Uterus (tissue), 4 donors: ENCODE data around the gene PITPNB. TPM values are rescaled to one million over a fixed set of nuclear protein-coding genes. Genes with fewer than 3 reads are reported as not detected.

Source experiments
- DNase-seq, 2 donors: peaks; one replicate each; pipeline ENCODE4 v3.0.0-alpha.2; 2019 to 2020
- H3K27ac ChIP-seq, 2 donors: fragments of 200-600 bp; sonication (generic); 1 replicate in 1 of 2; 2 replicates in 1 of 2; pipeline ENCODE4 v1.5.1; 2016 to 2018
- H3K27me3 ChIP-seq, 2 donors: fragments of 200-600 bp; sonication (generic); one replicate each; pipeline ENCODE4 v1.5.1; 2018 to 2019; ENCODE audit warnings: control low read depth in 1 of 2
- H3K36me3 ChIP-seq, 2 donors: fragments of 200-600 bp; sonication (generic); one replicate each; pipeline ENCODE4 v1.5.1; 2019; ENCODE audit warnings: control low read depth in 1 of 2
- H3K4me1 ChIP-seq, 2 donors: fragments of 200-600 bp; sonication (generic); one replicate each; pipeline ENCODE4 v1.5.1; 2018 to 2019; ENCODE audit warnings: control low read depth in 1 of 2
- H3K4me3 ChIP-seq, 2 donors: fragments of 200-600 bp; sonication (generic); 1 replicate in 1 of 2; 2 replicates in 1 of 2; pipeline ENCODE4 v1.5.1; 2018 to 2019; ENCODE audit warnings: mild to moderate bottlenecking in 1 of 2
- H3K9me3 ChIP-seq, 2 donors: fragments of 200-600 bp; sonication (generic); one replicate each; pipeline ENCODE4 v1.5.1; 2019; ENCODE audit warnings: control low read depth in 1 of 2
- POLR2A ChIP-seq, 2 donors: fragments of 450-650 bp; IDR thresholded peaks; one replicate each; pipeline ENCODE4 v1.6.1; 2016; ENCODE audit warnings: antibody characterized with exemption in 2 of 2, mild to moderate bottlenecking in 1 of 2, moderate library complexity in 1 of 2
- intact Hi-C: fragments of 100-400 bp; cut with DNase I; formaldehyde crosslinking; loops from one replicate; pipeline ENCODE4 v1.15.1; 2023; ENCODE audit warnings: low total_unique reads
- total RNA-seq, 4 donors: library from RNA; depleted of rRNA in 3 of 4; stranded (reverse); fragments of >200 nt in 3 of 4; gene quantifications; one replicate each; pipeline versions ENCODE4 v1.1.0 to v1.2.4, GENCODE V29; 2014 to 2023
- TF ChIP-seq, protein P1 (sequence below), 4 experiments: fragments of 200-600 bp in 2 of 4; fragments of 450-650 bp in 2 of 4; sonication (generic) in 2 of 4; IDR thresholded peaks; one replicate each; pipeline ENCODE4 v1.5.1; 2016 to 2019; ENCODE audit warnings: antibody characterized with exemption in 4 of 4, mild to moderate bottlenecking in 2 of 4, moderate library complexity in 1 of 4
- donor health status: DM: yes; HTN: yes; CAD: no.

PITPNB gene
- total RNA-seq, 4 donors from 2014 or later: 47.9 to 99.2 (median 62.5) TPM

DNA sequence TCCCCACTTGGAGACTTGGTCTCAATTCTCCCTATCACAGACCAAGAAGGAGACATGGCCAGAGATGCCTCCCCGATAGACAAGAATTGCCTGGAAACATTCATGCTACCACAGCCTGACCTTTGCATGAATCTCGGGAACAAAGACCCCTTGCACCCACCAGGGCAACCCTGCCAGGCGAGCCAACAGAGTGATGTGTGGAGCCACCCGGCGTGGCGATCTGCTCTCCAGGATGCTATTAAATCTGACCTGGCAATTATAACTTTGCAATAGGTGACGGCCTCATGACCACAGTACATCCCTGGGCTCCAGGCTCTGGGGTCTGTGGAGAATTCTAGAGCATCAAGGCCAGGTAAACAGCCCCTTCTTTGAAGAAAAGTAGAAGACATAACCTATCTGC, 86.5 kb downstream of the PITPNB start:
- Histone ChIP-seq H3K4me1 (no peaks in the 10 kb centered on the region), H3K27ac (no peak overlapping the region), H3K36me3 (no peaks in the 10 kb centered on the region), H3K9me3 (no peaks in the 10 kb centered on the region), H3K4me3 (no peak overlapping the region), H3K27me3 (no peaks in the 10 kb centered on the region)
- TF ChIP-seq, protein P1, sequence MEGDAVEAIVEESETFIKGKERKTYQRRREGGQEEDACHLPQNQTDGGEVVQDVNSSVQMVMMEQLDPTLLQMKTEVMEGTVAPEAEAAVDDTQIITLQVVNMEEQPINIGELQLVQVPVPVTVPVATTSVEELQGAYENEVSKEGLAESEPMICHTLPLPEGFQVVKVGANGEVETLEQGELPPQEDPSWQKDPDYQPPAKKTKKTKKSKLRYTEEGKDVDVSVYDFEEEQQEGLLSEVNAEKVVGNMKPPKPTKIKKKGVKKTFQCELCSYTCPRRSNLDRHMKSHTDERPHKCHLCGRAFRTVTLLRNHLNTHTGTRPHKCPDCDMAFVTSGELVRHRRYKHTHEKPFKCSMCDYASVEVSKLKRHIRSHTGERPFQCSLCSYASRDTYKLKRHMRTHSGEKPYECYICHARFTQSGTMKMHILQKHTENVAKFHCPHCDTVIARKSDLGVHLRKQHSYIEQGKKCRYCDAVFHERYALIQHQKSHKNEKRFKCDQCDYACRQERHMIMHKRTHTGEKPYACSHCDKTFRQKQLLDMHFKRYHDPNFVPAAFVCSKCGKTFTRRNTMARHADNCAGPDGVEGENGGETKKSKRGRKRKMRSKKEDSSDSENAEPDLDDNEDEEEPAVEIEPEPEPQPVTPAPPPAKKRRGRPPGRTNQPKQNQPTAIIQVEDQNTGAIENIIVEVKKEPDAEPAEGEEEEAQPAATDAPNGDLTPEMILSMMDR (IDR thresholded peaks at IDR 0.05): no peak
- TF ChIP-seq POLR2A (IDR thresholded peaks at IDR 0.05): no peak
- no peak for DNase-seq
- intact Hi-C loops: no loop called here

DNA sequence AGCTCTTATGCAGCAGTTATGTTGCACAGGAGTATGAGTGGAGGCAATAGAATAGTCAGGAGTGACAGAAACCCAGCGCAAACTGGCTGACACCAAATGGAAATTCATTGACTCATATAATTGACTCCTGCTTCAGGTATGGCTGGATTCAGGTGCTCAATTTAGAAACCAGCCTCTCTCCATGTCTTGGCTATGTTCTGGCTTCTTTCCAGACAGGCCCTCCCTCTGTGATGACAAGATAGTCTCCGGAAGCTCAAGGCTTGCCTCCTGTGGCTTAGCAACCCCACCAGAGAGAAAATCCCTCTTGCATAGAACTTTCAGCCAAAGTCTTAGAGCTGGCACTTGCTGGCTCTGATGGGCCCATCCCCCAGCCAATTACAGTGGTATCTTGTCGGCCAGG, 89.4 kb downstream of the PITPNB start:
- no peak overlapping the region for H3K27ac ChIP-seq
- H3K9me3 ChIP-seq: no peaks in the 10 kb centered on the region
- TF ChIP-seq, protein P1 (IDR thresholded peaks at IDR 0.05): no peak
- TF ChIP-seq POLR2A (IDR thresholded peaks at IDR 0.05): no peak
- no peaks in the 10 kb centered on the region for H3K27me3 ChIP-seq
- H3K4me1 ChIP-seq: no peaks in the 10 kb centered on the region
- H3K36me3 ChIP-seq: no peaks in the 10 kb centered on the region
- H3K4me3 ChIP-seq: no peak overlapping the region
- intact Hi-C loops: no loop called here
- no peak for DNase-seq

DNA sequence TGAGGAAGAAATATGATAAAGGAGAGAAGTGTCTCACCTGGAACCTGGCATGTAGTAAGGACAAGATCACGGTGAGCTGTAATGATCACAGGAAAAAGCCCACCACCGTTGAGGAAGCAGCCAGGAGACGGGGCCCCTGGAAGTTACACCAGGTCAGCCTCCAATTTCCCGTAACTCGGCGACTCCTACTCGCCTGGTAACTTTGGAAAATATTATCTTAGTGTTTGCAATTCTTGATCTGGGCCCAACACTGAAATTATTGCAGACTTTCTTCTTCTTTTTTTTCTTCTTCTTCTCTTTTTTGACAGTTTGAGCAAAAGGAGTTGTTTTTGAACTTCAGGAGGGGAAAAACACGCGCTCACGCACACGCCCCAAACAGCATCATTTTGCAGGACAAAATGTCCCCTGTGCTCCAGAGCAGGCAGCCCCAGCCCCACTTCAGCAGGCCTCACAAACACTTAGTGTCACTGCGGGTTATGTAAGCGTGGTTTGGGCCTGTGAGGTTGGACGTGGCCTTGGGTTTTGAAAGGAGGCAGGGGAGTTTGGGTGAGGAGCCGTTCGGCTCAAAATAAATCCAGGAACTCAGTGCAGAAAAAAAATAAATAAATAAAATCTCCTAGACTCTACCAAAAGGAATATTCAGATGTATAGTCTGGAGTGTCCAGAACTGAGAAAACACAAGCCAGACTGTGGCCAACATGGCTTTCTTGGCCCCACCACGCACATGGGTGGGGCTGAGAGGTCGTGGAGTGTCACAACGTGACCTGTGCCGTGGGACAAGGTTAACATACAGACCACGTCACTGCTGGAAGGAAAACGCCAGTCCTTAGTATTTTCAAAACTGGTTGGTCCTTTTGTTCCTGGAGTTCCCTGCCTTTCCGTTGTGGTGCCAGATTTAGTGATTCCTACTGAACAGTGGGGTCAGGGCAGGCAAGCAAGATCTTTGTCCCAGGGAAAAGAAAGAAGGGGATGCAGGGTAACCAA, 91.2 kb downstream of the PITPNB start:
- no peaks in the 10 kb centered on the region for H3K27me3 ChIP-seq
- no peaks in the 10 kb centered on the region for H3K36me3 ChIP-seq
- intact Hi-C loops: no loop called here
- no peaks in the 10 kb centered on the region for H3K9me3 ChIP-seq
- no peak overlapping the region for H3K4me3 ChIP-seq
- DNase-seq: peak; percentile 56 to 59
- H3K27ac ChIP-seq: peak overlapping the region; percentile 45 to 59
- no peaks in the 10 kb centered on the region for H3K4me1 ChIP-seq
- TF ChIP-seq, protein P1 (IDR thresholded peaks at IDR 0.05): no peak
- TF ChIP-seq POLR2A (IDR thresholded peaks at IDR 0.05): no peak

DNA sequence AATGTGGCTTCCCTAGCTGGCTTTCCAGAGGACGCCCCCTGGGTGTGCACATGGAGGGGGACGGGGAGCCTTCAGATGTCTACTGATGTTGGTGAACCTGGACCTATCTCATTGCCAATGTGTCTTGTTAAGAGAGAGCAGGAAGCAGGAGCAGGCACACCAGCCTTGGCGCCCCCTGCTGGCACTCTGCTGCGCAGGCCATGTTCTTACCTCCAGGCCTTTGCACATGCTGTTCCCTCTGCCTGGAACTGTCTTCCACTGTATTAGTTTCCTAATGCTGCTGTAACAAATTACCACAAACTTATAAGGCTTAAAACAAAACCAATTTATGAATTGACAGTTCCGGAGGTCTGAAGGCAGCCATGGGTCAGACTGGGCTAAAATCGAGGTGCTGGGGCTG, 93.9 kb downstream of the PITPNB start:
- Histone ChIP-seq H3K27me3 (no peaks in the 10 kb centered on the region), H3K4me3 (no peak overlapping the region), H3K9me3 (no peaks in the 10 kb centered on the region), H3K4me1 (no peaks in the 10 kb centered on the region), H3K27ac (no peak overlapping the region), H3K36me3 (no peaks in the 10 kb centered on the region)
- TF ChIP-seq POLR2A (IDR thresholded peaks at IDR 0.05): no peak
- TF ChIP-seq, protein P1 (IDR thresholded peaks at IDR 0.05): no peak
- intact Hi-C loops: no loop called here
- no peak for DNase-seq

- no peaks in the 10 kb centered on the region for H3K27me3 ChIP-seq
- TF ChIP-seq, protein P1 (IDR thresholded peaks at IDR 0.05): no peak
- no peak for TF ChIP-seq POLR2A (IDR thresholded peaks at IDR 0.05)
- H3K36me3 ChIP-seq: no peaks in the 10 kb centered on the region
- no peaks in the 10 kb centered on the region for H3K9me3 ChIP-seq
- intact Hi-C loops: no loop called here
- no peaks in the 10 kb centered on the region for H3K4me1 ChIP-seq
- no peak overlapping the region for H3K27ac ChIP-seq
- no peak overlapping the region for H3K4me3 ChIP-seq
- DNase-seq: no peak
These were observed 95.8 kb downstream of the PITPNB start for GRCh38 chr22:27823221-27823620.
